HAP-1 (cell line): ENCODE data around the gene IL2RA.
"Not testable (repeated sequence)": the region's sequence is repeated elsewhere in the genome, so short reads cannot be mapped to it uniquely, and the experiment has no call there.

Experiments used
- DNase-seq, 2 experiments: peaks; one replicate each; pipeline ENCODE4 v3.0.0-alpha.2; 2016 to 2020; ENCODE audit warnings: low spot score in 2 of 2
- H3K27me3 ChIP-seq: fragments of 250-450 bp; sonication (Bioruptor Pico); 2 replicates; pipeline ENCODE4 v1.5.1; 2020; ENCODE audit warnings: low read depth, mild to moderate bottlenecking, moderate library complexity
- H3K36me3 ChIP-seq: fragments of 250-450 bp; sonication (Bioruptor Pico); replicated peaks from 2 replicates; pipeline ENCODE4 v1.5.1; 2020; ENCODE audit warnings: mild to moderate bottlenecking
- H3K4me1 ChIP-seq: fragments of 250-450 bp; sonication (Bioruptor Pico); 2 replicates; pipeline ENCODE4 v1.5.1; 2020; ENCODE audit warnings: mild to moderate bottlenecking
- H3K4me3 ChIP-seq: fragments of 250-450 bp; sonication (Bioruptor Pico); 2 replicates; pipeline ENCODE4 v1.5.1; 2020; ENCODE audit warnings: mild to moderate bottlenecking, moderate library complexity
- H3K9me3 ChIP-seq: fragments of 250-450 bp; sonication (Bioruptor Pico); 2 replicates; pipeline ENCODE4 v1.5.1; 2020; ENCODE audit warnings: mild to moderate bottlenecking, moderate library complexity
- in situ Hi-C: fragments of 300-500 bp; cut with MboI; formaldehyde crosslinking; loops from 3 replicates; pipeline ENCODE4 v1.14.3; 2020; ENCODE audit warnings: low sequenced_read_pairs, inconsistent platforms, mixed read lengths

IL2RA gene

GRCh38 chr10:6072215-6072934 is 10.2 kb upstream of the IL2RA start:
- no peaks in the 10 kb centered on the region for H3K4me1 ChIP-seq
- in situ Hi-C loops = no loop called here
- H3K9me3 ChIP-seq = no peaks in the 10 kb centered on the region

DNA sequence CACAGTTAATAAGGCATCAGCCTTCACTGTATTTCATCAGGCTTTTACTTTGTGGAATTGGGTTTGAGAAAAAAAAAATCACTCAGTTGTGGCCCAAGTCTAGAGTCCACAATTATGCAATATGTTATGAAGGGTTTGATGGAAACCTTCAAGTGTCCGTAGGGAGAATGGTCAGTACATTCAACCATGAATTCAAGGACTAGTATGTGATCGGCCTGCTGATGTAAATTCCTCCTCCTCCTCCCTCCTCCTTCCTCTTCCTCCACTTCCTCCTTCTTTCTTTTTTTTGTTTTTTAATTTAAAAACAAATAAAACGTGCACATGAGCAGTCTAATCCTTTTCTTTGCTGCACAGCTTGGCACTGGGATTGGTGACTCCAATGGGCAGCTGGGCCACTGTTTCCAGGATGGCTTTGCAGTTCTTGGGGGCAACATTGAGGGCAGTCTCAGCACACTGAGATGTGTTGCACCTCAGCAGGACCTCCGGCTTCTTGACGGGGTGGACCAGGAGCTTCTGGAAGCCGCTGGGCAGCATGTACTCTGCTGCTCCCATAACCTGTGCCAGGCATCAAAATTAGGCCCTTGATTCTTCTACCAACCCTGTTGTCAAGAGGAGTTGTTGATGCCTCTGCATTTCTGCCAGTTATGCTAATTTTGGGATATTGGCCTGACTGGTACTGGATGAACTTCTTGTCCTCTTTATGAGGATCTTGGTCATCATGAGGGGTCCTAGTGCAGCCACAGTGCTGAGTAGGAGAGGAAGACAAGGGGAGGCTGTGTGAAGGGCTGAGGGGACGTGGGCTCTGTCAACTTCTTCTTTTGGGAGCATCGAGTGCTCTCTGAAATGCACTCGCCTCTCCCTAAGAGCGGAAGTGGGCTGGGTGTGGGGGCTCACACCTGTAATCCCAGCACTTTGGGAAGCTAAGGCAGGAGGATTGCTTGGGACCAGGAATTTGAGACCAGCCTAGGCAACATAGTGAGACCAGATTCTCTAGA is 9.3 kb upstream of the IL2RA start:
- H3K27me3 ChIP-seq = peaks cover 11% of the 10 kb centered on the region
- in situ Hi-C loops = no loop called here
- H3K36me3 ChIP-seq = no peaks in the 10 kb centered on the region
- DNase-seq = no peak
- no peaks in the 10 kb centered on the region for H3K9me3 ChIP-seq
- no peak overlapping the region for H3K4me3 ChIP-seq
- no peaks in the 10 kb centered on the region for H3K4me1 ChIP-seq

More at GRCh38 chr10:6072215-6072934, 10.2 kb upstream of the IL2RA start:
- H3K36me3 ChIP-seq = no peaks in the 10 kb centered on the region
- no peak for DNase-seq
- H3K4me3 ChIP-seq = no peak overlapping the region
- peaks cover 5% of the 10 kb centered on the region; the same call in 1 of the 2 replicates for H3K27me3 ChIP-seq

DNA sequence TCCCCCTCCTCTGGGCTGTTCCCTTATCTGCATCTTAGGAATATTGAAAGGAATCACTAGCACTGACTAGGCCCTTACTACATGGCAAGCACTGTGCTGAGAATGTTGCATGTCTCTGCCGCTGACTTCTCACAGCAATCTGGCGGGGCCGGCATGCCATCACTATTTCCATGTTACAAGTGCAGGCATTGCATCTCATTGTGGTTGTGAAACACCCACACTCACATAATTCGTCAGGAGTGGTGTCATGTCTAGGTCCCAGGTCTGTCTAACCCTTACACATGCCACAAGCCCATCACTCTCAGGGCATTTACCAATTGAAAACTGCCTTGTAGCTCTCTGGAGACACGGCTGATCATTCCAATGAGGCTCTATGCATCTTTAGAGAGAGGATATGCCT is 8.5 kb upstream of the IL2RA start:
- no peaks in the 10 kb centered on the region for H3K4me1 ChIP-seq
- in situ Hi-C loops = no loop called here
- DNase-seq = no peak
- H3K9me3 ChIP-seq = no peaks in the 10 kb centered on the region
- H3K36me3 ChIP-seq = no peaks in the 10 kb centered on the region
- peaks cover 12% of the 10 kb centered on the region for H3K27me3 ChIP-seq
- H3K4me3 ChIP-seq = no peak overlapping the region

- Histone ChIP-seq H3K4me3 (no peak overlapping the region), H3K4me1 (no peaks in the 10 kb centered on the region), H3K27me3 (peaks cover 12% of the 10 kb centered on the region), H3K36me3 (no peaks in the 10 kb centered on the region), H3K9me3 (no peaks in the 10 kb centered on the region)
- in situ Hi-C loops = no loop called here
- no peak for DNase-seq
Measured at GRCh38 chr10:6069081-6069931, 7.1 kb upstream of the IL2RA start.

- in situ Hi-C loops = no loop called here
- Histone ChIP-seq H3K9me3 (no peaks in the 10 kb centered on the region), H3K36me3 (no peaks in the 10 kb centered on the region), H3K27me3 (peaks cover 12% of the 10 kb centered on the region), H3K4me3 (no peak overlapping the region), H3K4me1 (no peaks in the 10 kb centered on the region)
- DNase-seq = no peak
Measured at GRCh38 chr10:6068422-6068821, 6.3 kb upstream of the IL2RA start.

DNA sequence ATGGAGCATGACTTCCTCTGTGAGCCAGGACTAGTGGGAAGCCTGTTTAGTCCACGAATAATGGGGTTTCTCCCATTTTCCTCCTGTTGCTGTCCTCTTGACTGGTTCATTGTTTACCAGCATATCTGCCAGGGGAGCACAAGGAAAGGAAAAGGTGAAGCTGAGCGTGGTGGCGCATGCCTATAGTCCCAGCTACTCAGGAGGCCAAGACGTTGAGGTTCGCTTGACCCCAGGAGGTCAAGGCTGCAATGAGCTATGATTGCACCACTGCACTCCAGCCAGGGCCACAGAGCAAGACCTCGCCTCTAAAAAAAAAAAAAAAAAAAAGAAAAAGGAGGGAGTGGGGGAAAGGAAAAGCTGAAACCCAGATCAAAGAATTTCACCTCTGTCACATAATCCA is 5.8 kb upstream of the IL2RA start:
- in situ Hi-C loops = no loop called here
- H3K4me1 ChIP-seq = no peaks in the 10 kb centered on the region
- H3K27me3 ChIP-seq = peaks cover 12% of the 10 kb centered on the region
- DNase-seq = no peak
- H3K4me3 ChIP-seq = no peak overlapping the region
- H3K36me3 ChIP-seq = no peaks in the 10 kb centered on the region
- no peaks in the 10 kb centered on the region for H3K9me3 ChIP-seq

GRCh38 chr10:6067457-6067856 is 5.3 kb upstream of the IL2RA start:
- in situ Hi-C loops = no loop called here
- Histone ChIP-seq H3K36me3 (no peaks in the 10 kb centered on the region), H3K27me3 (peaks cover 15% of the 10 kb centered on the region)

GRCh38 chr10:6065835-6066234 is 3.7 kb upstream of the IL2RA start:
- no peaks in the 10 kb centered on the region for H3K4me1 ChIP-seq
- in situ Hi-C loops = no loop called here
- peaks cover 22% of the 10 kb centered on the region for H3K27me3 ChIP-seq
- no peaks in the 10 kb centered on the region for H3K9me3 ChIP-seq
- H3K36me3 ChIP-seq = no peaks in the 10 kb centered on the region
- no peak overlapping the region for H3K4me3 ChIP-seq
- no peak for DNase-seq

More at GRCh38 chr10:6067457-6067856, 5.3 kb upstream of the IL2RA start:
- H3K4me3 ChIP-seq = no peak overlapping the region
- no peaks in the 10 kb centered on the region for H3K4me1 ChIP-seq
- no peaks in the 10 kb centered on the region for H3K9me3 ChIP-seq
- DNase-seq = no peak

- H3K4me1 ChIP-seq = no peaks in the 10 kb centered on the region
- H3K36me3 ChIP-seq = no peaks in the 10 kb centered on the region
- H3K9me3 ChIP-seq = no peaks in the 10 kb centered on the region
- H3K4me3 ChIP-seq = no peak overlapping the region
- in situ Hi-C loops = no loop called here
- peaks cover 22% of the 10 kb centered on the region for H3K27me3 ChIP-seq
- no peak for DNase-seq
Measured at GRCh38 chr10:6065406-6065805, 3.2 kb upstream of the IL2RA start.

DNA sequence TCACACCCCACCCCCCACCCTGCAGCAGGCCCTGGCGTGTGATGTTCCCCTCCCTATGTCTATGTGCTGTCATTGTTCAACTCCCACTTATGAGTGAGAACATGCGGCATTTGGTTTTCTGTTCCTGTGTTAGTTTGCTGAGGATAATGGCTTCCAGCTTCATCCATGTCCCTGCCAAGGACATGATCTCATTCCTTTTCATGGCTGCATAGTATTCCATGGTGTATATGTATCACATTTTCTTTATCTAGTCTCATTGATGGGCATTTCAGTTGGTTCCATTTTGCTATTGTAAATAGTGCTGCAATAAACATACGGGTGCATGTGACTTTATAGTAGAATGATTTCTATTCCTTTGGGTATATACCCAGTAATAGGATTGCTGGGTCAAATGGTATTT is 2.6 kb upstream of the IL2RA start:
- H3K27me3 ChIP-seq = peaks cover 22% of the 10 kb centered on the region
- H3K4me3 ChIP-seq, H3K4me1 ChIP-seq, H3K9me3 ChIP-seq, in situ Hi-C loops, H3K36me3 ChIP-seq, DNase-seq: not testable (repeated sequence)

GRCh38 chr10:6064119-6064518 is 2.0 kb upstream of the IL2RA start:
- no peaks in the 10 kb centered on the region for H3K9me3 ChIP-seq
- in situ Hi-C loops = no loop called here
- peaks cover 22% of the 10 kb centered on the region for H3K27me3 ChIP-seq
- no peaks in the 10 kb centered on the region for H3K4me1 ChIP-seq
- DNase-seq = no peak
- no peaks in the 10 kb centered on the region for H3K36me3 ChIP-seq
- no peak overlapping the region for H3K4me3 ChIP-seq

DNA sequence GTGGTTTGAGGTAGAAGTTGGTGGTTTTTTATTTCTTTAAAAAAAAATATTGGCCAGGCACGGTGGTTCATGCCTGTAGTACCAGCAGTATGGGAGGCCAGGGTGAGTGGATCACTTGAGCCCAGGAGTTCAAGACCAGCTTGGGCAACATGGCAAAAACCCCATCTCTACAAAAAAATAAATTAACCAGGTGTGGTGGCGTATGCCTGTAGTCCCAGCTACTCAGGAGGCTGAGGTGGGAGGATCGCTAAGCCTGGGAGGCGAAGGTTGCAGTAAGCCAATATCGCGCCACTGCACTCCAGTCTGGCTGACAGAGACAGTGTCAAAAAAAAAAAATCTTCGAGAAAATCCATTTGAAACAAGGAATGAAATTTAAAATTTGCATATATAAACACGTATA is 1.1 kb downstream of the IL2RA start:
- no peak overlapping the region for H3K4me3 ChIP-seq
- H3K4me1 ChIP-seq = no peaks in the 10 kb centered on the region
- DNase-seq = no peak
- in situ Hi-C loops = no loop called here
- no peaks in the 10 kb centered on the region for H3K36me3 ChIP-seq
- no peaks in the 10 kb centered on the region; the same call in 1 of the 2 replicates for H3K9me3 ChIP-seq
- peaks cover 19% of the 10 kb centered on the region for H3K27me3 ChIP-seq

DNA sequence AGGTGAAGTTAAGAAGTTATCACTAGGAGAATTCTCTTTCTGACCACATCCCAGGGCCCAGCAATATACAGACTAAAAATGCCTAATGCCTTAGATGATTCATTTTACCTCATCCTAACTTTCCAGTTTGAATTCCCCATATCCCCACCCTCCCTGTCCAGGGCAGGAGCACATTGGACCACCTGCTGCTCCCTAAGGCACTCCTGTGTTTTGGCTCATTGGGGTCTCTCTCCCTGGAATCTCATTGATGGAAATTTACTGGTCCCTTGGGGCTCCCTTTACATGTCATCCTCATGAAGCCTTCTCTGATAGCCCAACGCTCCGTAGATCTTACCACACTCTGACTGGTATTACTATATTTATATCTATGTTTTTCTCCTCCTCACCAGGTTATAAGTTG is 2.7 kb downstream of the IL2RA start:
- Histone ChIP-seq H3K27me3 (peaks cover 23% of the 10 kb centered on the region), H3K4me3 (no peak overlapping the region), H3K9me3 (no peaks in the 10 kb centered on the region; the same call in 1 of the 2 replicates), H3K36me3 (no peaks in the 10 kb centered on the region), H3K4me1 (no peaks in the 10 kb centered on the region)
- no peak for DNase-seq
- in situ Hi-C loops = no loop called here
